Naive thymus-derived CD8-positive, alpha-beta T cell (primary cell): ENCODE results near the gene GBF1. TPM values are rescaled to one million over a fixed set of nuclear protein-coding genes. Genes with fewer than 3 reads are reported as not detected.

Source experiments
- ATAC-seq, 2 donors: fragments of 150-1000 bp; cut with Tn5 transposase in 1 of 2; sonication (Bioruptor Pico), chemical (Tn5 transposase) in 1 of 2; 1 replicate in 1 of 2; 2 replicates in 1 of 2; pipeline ENCODE4 v1.10.0; 2021; ENCODE audit warnings: mild to moderate bottlenecking in 2 of 2, moderate library complexity in 2 of 2
- POLR2A ChIA-PET: fragments of 350-600 bp; sonication (Branson Sonifier 250); formaldehyde crosslinking; loops from one replicate; lab custom pipeline; 2021; ENCODE audit warnings: antibody characterized with exemption; lab: Charles Lee
- DNase-seq, 10 donors: peaks; one replicate each; pipeline versions ENCODE4 v3.0.0 to v3.0.0-alpha.2; 2020 to 2022
- H3K27ac Mint-ChIP-seq, 10 donors: one replicate each; pipeline ENCODE4 v1.8.0; 2020 to 2022; ENCODE audit warnings: mild to moderate bottlenecking in 10 of 10, mixed read lengths in 10 of 10, moderate library complexity in 4 of 10, inconsistent platforms in 1 of 10
- H3K27me3 Mint-ChIP-seq, 5 donors: one replicate each; pipeline ENCODE4 v1.8.0; 2021 to 2022; ENCODE audit warnings: mixed read lengths in 5 of 5
- H3K36me3 Mint-ChIP-seq, 3 donors: one replicate each; pipeline ENCODE4 v1.8.0; 2020 to 2022; ENCODE audit warnings: mixed read lengths in 3 of 3, mild to moderate bottlenecking in 2 of 3, inconsistent platforms in 1 of 3
- H3K4me1 Mint-ChIP-seq, 4 donors: one replicate each; pipeline ENCODE4 v1.8.0; 2021 to 2022; ENCODE audit warnings: mixed read lengths in 4 of 4
- H3K4me3 Mint-ChIP-seq, 10 donors: one replicate each; pipeline ENCODE4 v1.8.0; 2020 to 2022; ENCODE audit warnings: mild to moderate bottlenecking in 10 of 10, mixed read lengths in 10 of 10, moderate library complexity in 6 of 10, inconsistent platforms in 1 of 10
- H3K9me3 Mint-ChIP-seq, 9 donors: one replicate each; pipeline ENCODE4 v1.8.0; 2020 to 2022; ENCODE audit warnings: mixed read lengths in 9 of 9, mild to moderate bottlenecking in 3 of 9, inconsistent platforms in 1 of 9, moderate library complexity in 1 of 9
- polyA plus RNA-seq, 3 donors: library from polyadenylated mRNA; unstranded; fragments of 300-500 nt; fragmentation: Illumina TruSeq; gene quantifications; one replicate each; pipeline ENCODE4 v1.2.3, GENCODE V29; 2021
- total RNA-seq, 8 experiments: library from RNA in 2 of 8; stranded (reverse) in 2 of 8; gene quantifications; one replicate each; pipeline ENCODE4 v1.2.3 and lab custom pipeline; 2021 to 2026

Gene GBF1
- total and polyA plus RNA-seq, 5 experiments from 2014 or later, result 6.3 to 41.0 (median 17.1) TPM

DNA sequence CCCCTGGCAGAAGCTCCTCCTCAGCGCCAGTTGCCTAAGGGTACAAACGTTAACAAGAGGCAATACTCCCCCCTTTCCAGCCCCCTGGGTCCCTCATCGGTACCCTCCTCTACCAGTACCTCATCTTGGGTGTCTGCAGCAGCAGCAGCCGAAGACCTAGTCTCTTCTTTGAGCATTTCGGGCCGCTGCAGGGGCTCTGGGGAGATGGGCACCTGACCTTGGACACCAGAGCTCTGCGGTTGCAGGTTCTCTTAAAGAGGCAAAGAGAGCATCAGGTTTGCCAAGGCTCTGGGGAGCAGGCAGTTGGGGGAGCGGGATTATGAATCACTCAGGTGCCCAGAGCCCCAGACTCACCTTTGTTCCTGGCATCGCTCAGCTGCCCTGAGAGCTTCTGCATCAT, 178.8 kb downstream of the GBF1 start:
- no peak for ATAC-seq
- no peak for DNase-seq
- Mint-ChIP-seq H3K27me3 (no peaks in the 10 kb centered on the region), H3K4me3 (peak overlapping the region in 1 of 10 donors; percentile 26), H3K27ac (peak overlapping the region in 2 of 10 donors; percentile 24 to 45), H3K4me1 (peaks cover 27 to 46% (median 41%) of the 10 kb centered on the region in 4 donors), H3K9me3 (no peaks in the 10 kb centered on the region), H3K36me3 (peaks cover 0 to 13% (median 0%) of the 10 kb centered on the region in 3 donors)
- POLR2A ChIA-PET, result interaction anchor here (0.6 to 7.8 kb wide), 6 partner anchors 10 to 1410 kb away, joined by 3 to 115 read pairs (median 53); partner anchors contain the start of genes ACTR1A, C10orf95, CUEDC2 and NFKB2

- peaks cover 24 to 38% (median 33%) of the 10 kb centered on the region in 4 donors for H3K4me1 Mint-ChIP-seq
- peak overlapping the region in 1 of 10 donors; percentile 15 for H3K27ac Mint-ChIP-seq
- ATAC-seq, result no peak
- POLR2A ChIA-PET, result interaction anchor here (6.1 to 7.8 kb wide), 2 partner anchors 26 to 28 kb away, joined by 102 to 111 read pairs; partner anchors contain the start of genes C10orf95 and NFKB2
- H3K27me3 Mint-ChIP-seq, result no peaks in the 10 kb centered on the region
- H3K9me3 Mint-ChIP-seq, result no peaks in the 10 kb centered on the region
- DNase-seq, result no peak
- H3K4me3 Mint-ChIP-seq, result no peak overlapping the region
- H3K36me3 Mint-ChIP-seq, result peaks cover 0 to 13% (median 0%) of the 10 kb centered on the region in 3 donors
Observed at GRCh38 chr10:102424916-102425315, 179.6 kb downstream of the GBF1 start.

GRCh38 chr10:102425444-102425843, 180.1 kb downstream of the GBF1 start:
- Mint-ChIP-seq H3K27me3 (no peaks in the 10 kb centered on the region), H3K4me3 (peak overlapping the region in 1 of 10 donors; percentile 7), H3K9me3 (no peaks in the 10 kb centered on the region), H3K4me1 (peaks cover 22 to 33% (median 28%) of the 10 kb centered on the region in 4 donors), H3K36me3 (peaks cover 0 to 13% (median 0%) of the 10 kb centered on the region in 3 donors), H3K27ac (no peak overlapping the region)
- POLR2A ChIA-PET, result interaction anchor here (0.9 to 7.8 kb wide), 3 partner anchors 10 to 29 kb away, joined by 3 to 102 read pairs (median 5); partner anchors contain the start of genes C10orf95 and NFKB2
- no peak for DNase-seq
- ATAC-seq, result no peak

DNA sequence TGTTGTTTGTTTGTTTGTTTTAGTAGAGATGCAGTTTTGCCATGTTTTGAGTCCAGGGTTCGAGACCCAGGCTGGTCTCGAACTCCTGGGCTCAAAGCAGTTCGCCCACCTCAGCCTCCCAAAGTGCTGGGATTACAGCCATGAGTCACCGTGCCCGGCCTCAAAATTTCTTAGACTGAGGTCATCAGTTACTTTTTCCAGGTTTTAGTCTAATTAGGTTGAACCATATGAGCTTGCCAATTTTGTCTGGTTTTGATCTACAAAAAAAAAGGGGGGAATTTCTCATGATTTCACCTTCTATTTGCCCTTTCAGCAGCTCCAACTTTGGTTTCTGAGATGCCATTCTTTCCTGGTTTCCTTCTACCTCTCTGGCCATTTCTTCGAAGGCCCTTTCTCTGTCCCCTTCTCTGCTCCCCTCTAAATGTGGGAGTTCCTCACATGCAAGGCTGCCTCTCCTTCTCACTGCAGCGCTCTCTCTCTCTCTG, 181.5 kb downstream of the GBF1 start:
- Mint-ChIP-seq H3K27ac (peak overlapping the region in 3 of 10 donors; percentile 20 to 60 (median 33)), H3K36me3 (peaks cover 0 to 13% (median 0%) of the 10 kb centered on the region in 3 donors), H3K4me3 (no peak overlapping the region), H3K27me3 (no peaks in the 10 kb centered on the region), H3K4me1 (peaks cover 21 to 36% (median 27%) of the 10 kb centered on the region in 4 donors), H3K9me3 (no peaks in the 10 kb centered on the region)
- POLR2A ChIA-PET, result interaction anchor here (1.7 to 7.8 kb wide), 2 partner anchors 24 to 30 kb away, joined by 5 to 102 read pairs; partner anchors contain the start of genes C10orf95 and NFKB2
- ATAC-seq (no peak), DNase-seq (no peak)

- Mint-ChIP-seq H3K9me3 (no peaks in the 10 kb centered on the region), H3K27ac (no peak overlapping the region), H3K27me3 (peaks cover 0 to 2% (median 0%) of the 10 kb centered on the region in 5 donors), H3K4me1 (peaks cover 27 to 39% (median 30%) of the 10 kb centered on the region in 4 donors), H3K4me3 (no peak overlapping the region), H3K36me3 (peaks cover 0 to 7% (median 0%) of the 10 kb centered on the region in 3 donors)
- ATAC-seq (no peak), DNase-seq (no peak)
- POLR2A ChIA-PET, result interaction anchor here (1.4 kb wide), 1 partner anchor 8 kb away, joined by 7 read pairs; no protein-coding TSS in a partner anchor
Observed at GRCh38 chr10:102429468-102429867, 184.1 kb downstream of the GBF1 start.

DNA sequence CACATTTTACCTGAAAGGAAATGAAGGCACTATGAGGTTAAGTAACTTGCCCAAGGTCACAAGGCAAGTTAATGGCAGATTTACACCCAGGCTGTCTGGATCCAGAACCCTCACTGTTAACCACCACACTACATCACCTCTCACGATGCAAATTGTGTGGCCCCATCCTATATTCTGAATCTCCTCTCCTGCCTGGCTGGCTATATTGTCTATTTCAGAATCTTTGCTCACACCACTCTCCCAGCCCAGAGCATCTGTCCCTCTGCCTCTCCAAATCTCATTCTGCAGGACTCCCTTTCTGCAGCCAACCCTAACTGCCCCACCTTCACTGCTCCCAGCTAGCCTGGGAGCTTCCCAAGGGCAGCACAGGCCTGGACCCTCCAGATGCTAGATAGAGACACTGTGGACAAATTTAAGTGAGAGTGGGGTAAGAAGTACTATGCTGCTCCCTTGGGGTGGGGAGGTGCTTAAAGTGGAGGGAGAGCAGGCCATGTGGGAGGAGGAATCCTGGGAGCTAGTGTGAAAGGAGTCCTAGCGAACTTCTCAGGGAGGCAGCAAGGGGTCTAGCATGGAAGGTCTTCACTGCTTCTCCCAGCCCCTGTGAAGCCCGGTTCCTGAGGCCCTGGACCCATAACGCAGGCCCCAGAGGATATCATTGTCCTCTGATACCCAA, 186.3 kb downstream of the GBF1 start:
- no peak for ATAC-seq
- Mint-ChIP-seq H3K27ac (peak overlapping the region; percentile 79 to 99 (median 93)), H3K36me3 (peaks cover 0 to 2% (median 0%) of the 10 kb centered on the region in 3 donors), H3K9me3 (no peaks in the 10 kb centered on the region), H3K4me1 (peaks cover 29 to 55% (median 47%) of the 10 kb centered on the region in 4 donors), H3K4me3 (peak overlapping the region; percentile 89 to 97 (median 94)), H3K27me3 (peaks cover 0 to 2% (median 0%) of the 10 kb centered on the region in 5 donors)
- POLR2A ChIA-PET, result interaction anchor here (0.9 to 7.5 kb wide), 14 partner anchors 10 to 71 kb away, joined by 4 to 184 read pairs (median 5); partner anchors contain the start of genes ACTR1A, C10orf95, FBXL15 and NFKB2
- DNase-seq, result no peak

Other genes starting within 250 kb of the GBF1 start
- 10 to 100 TPM; 29.9 to 30.2 TPM for gene ARMH3, start 189.4 kb upstream of the GBF1 start, total RNA-seq
- 10 to 100 TPM; 19.9 to 23.1 (median 21.7) TPM for gene ARMH3, start 189.4 kb upstream of the GBF1 start, polyA plus RNA-seq
- gene HPS6, start 180.2 kb upstream of the GBF1 start, total RNA-seq, result 10 to 100 TPM; 21.2 to 22.0 TPM
- 10 to 100 TPM; 14.6 to 22.0 (median 16.8) TPM for gene HPS6, start 180.2 kb upstream of the GBF1 start, polyA plus RNA-seq
- gene LDB1, start 125.2 kb upstream of the GBF1 start, total RNA-seq, result 100 to 1,000 TPM; 149 to 156 TPM
- gene LDB1, start 125.2 kb upstream of the GBF1 start, polyA plus RNA-seq, result 10 to 100 TPM; 29.2 to 45.1 (median 40.7) TPM
- 10 to 100 TPM; 42.4 to 45.1 TPM for gene PPRC1, start 112.5 kb upstream of the GBF1 start, total RNA-seq
- gene PPRC1, start 112.5 kb upstream of the GBF1 start, polyA plus RNA-seq, result 10 to 100 TPM in 2 of 3 donors, 1 to 10 TPM in 1; 6.2 to 23.7 (median 13.5) TPM
- gene NOLC1, start 93.1 kb upstream of the GBF1 start, total RNA-seq, result 10 to 100 TPM; 64.0 to 71.2 TPM
- 10 to 100 TPM; 44.1 to 87.9 (median 74.0) TPM for gene NOLC1, start 93.1 kb upstream of the GBF1 start, polyA plus RNA-seq
- gene ELOVL3, start 19.2 kb upstream of the GBF1 start, total RNA-seq, result not detected
- gene ELOVL3, start 19.2 kb upstream of the GBF1 start, polyA plus RNA-seq, result not detected
- not detected for gene PITX3, start 4.0 kb upstream of the GBF1 start, total RNA-seq
- not detected for gene PITX3, start 4.0 kb upstream of the GBF1 start, polyA plus RNA-seq
- 100 to 1,000 TPM; 111 to 123 TPM for gene NFKB2, start 150.2 kb downstream of the GBF1 start, total RNA-seq
- 10 to 100 TPM in 1 of 3 donors, 1 to 10 TPM in 2; 6.1 to 14.6 (median 9.1) TPM for gene NFKB2, start 150.2 kb downstream of the GBF1 start, polyA plus RNA-seq
- gene PSD, start 173.3 kb downstream of the GBF1 start, total RNA-seq, result 10 to 100 TPM; 11.9 to 13.3 TPM
- gene PSD, start 173.3 kb downstream of the GBF1 start, polyA plus RNA-seq, result 1 to 10 TPM; 4.9 to 5.9 (median 5.3) TPM
- 10 to 100 TPM; 18.7 to 21.1 TPM for gene FBXL15, start 175.3 kb downstream of the GBF1 start, total RNA-seq
- 10 to 100 TPM; 26.8 to 35.5 (median 28.5) TPM for gene FBXL15, start 175.3 kb downstream of the GBF1 start, polyA plus RNA-seq
- 10 to 100 TPM; 36.5 to 41.7 TPM for gene CUEDC2, start 187.0 kb downstream of the GBF1 start, total RNA-seq
- gene CUEDC2, start 187.0 kb downstream of the GBF1 start, polyA plus RNA-seq, result 10 to 100 TPM; 60.6 to 76.9 (median 70.8) TPM
- under 1 TPM; 0.52 to 0.73 TPM for gene C10orf95, start 206.0 kb downstream of the GBF1 start, total RNA-seq
- under 1 TPM; 0.68 to 0.97 (median 0.68) TPM for gene C10orf95, start 206.0 kb downstream of the GBF1 start, polyA plus RNA-seq